Middle frontal gyrus (tissue), 1 donor: ENCODE results near the gene NSD1.
"Not testable (repeated sequence)": the region's sequence is repeated elsewhere in the genome, so short reads cannot be mapped to it uniquely, and the experiment has no call there.

ENCODE experiments used
- DNase-seq: peaks from one replicate; pipeline ENCODE4 v3.0.0-alpha.2; 2015; ENCODE audit warnings: low spot score; ENCODE audit errors: extremely low spot score

Gene NSD1

GRCh38 chr5:177177847-177178437, 44.4 kb downstream of the NSD1 start:
- DNase-seq, result not testable (repeated sequence)

- no peak for DNase-seq
Observed at GRCh38 chr5:177178733-177179304, 45.2 kb downstream of the NSD1 start.

GRCh38 chr5:177179431-177179830, 45.9 kb downstream of the NSD1 start:
- no peak for DNase-seq

DNA sequence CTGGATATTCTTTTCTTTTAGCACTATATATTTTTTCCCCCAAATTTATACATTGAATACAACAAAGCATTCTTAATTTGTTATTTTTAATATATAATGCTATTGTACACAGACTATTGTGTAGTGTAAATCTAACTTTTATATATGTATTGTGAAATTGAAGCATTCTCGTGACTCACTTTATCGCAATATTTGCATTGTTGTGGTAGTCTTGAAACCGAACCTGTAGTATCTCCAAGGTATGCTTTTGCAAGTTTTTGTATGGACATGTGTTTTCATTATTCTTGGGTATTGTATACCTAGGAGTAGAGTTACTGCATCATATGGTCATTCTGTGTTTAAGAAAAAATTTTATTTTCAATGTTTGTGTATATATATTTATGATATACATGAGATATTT, 49.6 kb downstream of the NSD1 start:
- no peak for DNase-seq

- no peak for DNase-seq
Observed at GRCh38 chr5:177183766-177184360, 50.3 kb downstream of the NSD1 start.

DNA sequence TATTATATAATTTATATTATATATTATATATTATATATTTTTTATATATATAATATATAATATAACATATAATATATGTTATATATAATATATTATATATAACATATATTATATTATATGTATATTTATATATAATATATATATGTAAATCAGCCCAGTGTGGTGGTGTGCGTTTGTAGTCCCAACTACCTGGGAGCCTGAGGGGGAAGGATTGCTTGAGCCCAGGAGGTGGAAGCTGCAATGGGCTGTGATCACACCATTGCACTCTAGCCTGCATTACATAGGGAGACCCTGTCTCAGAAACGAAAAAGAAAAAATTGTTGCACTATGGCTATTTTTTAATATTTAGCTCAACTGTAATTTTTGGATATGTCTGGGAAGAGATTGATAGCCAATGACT, 52.4 kb downstream of the NSD1 start:
- DNase-seq, result no peak

- no peak for DNase-seq
Observed at GRCh38 chr5:177186645-177187044, 53.1 kb downstream of the NSD1 start.

- no peak for DNase-seq
Observed at GRCh38 chr5:177188775-177189174, 55.2 kb downstream of the NSD1 start.

DNA sequence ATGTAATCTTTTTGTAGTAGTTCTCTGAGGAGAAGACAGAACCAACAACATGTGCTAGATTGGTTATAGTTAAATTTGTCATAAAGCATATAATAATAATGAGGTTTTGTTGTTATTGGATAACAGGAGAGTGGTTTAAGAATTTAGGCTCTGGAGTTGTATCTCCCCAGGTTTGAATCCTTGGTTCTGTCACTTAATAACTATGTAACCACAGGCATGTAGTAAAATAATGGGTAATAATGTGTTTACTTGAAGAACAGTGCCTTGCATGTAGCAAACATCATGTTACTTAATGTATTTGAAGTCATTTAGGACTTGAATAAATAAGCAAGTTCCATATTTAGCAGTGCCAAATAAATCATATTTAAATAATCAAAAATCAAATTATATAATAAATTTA, 55.8 kb downstream of the NSD1 start:
- no peak for DNase-seq

DNA sequence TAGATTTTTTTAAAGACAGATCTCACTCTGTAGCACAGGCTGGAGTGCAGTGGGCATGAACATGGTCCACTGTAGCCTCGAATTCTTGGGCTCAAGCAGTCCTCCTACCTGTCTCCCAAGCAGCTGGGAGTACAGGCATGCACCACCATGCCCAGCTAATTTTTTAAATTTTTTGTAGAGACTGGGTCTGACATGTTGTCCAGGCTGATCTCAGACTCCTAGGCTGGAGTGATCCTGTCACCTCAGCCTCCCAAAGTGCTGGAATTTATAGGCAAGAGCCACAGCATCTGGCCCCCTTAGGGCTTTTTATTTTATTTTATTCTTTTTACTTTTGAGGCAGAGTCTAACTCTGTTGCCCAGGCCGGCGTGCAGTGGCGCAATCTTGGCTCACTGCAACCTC, 56.4 kb downstream of the NSD1 start:
- DNase-seq, result no peak

GRCh38 chr5:177194268-177194667, 60.7 kb downstream of the NSD1 start:
- DNase-seq, result no peak

DNA sequence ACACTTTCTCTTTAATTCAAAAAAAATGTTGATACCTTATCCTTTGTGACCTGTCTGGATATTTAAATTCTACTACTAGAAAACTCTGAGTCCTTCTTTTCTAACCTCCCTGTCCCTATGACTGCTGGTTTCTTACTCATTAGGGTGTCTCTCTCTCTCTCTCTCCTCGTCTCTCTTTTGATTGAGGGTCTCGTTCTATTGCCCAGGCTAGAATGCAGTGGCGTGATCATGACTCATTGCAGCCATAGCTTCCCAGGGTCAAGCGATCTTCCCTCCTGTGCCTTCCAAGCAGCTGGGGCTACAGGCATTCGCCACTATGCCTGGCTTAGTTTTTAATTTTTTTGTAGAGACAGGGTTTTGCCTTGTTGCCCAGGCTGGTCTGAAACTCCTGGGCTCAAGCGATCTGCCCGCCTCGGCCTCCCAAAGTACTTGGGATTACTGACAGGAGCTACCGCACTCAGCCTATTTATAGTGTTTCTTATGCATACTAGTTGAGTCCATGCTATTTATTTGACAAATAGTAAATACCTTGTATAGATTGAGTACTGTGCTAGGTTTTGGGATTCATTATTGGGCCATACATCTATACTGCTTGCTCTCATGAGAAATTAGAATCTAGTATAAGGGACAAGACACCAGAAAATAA, 61.9 kb downstream of the NSD1 start:
- no peak for DNase-seq

DNA sequence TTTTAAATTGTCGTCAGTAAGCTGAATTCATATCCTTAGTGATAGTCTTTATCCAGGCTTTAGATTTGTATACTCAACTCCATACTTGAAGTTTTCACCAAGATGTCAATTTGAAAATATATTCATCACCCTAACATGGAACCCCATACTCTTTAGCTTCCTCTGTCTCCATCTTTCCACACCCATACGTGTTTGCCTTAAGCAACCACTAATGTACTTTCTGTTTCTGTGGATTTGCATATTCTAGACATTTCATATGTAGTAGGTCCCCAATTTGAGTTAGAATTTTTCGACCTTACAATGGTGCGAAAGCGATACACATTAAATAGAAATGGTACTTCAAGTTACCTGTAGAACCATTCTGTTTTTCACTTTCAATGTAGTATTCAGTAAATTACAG, 65.2 kb downstream of the NSD1 start:
- no peak for DNase-seq

DNA sequence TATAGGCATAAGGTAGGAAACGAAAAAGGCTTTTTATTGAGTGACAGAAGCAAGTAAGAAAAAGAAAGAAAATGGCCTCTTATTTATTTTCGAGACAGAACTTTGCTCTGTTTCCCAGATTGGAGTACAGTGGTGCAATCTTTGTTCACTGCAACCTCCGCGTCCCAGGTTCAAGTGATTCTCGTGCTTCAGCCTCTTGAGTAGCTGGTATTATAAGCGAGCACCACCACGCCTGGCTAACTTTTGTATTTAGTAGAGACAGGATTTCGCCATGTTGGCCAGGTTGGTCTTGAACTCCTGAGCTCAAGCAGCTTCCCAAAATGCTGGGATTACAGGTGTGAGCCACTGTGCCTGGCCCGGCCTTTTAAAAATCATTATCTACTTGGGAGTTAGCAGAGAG, 70.7 kb downstream of the NSD1 start:
- no peak for DNase-seq

DNA sequence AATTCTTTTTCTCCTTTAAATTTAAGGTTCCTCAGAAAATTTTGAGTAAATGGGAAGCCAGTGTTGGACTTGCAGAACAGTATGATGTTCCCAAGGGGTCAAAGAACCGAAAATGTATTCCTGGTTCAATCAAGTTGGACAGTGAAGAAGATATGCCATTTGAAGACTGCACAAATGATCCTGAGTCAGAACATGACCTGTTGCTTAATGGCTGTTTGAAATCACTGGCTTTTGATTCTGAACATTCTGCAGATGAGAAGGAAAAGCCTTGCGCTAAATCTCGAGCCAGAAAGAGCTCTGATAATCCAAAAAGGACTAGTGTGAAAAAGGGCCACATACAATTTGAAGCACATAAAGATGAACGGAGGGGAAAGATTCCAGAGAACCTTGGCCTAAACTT, 76.0 kb downstream of the NSD1 start:
- no peak for DNase-seq

- no peak for DNase-seq
Observed at GRCh38 chr5:177212242-177212641, 78.7 kb downstream of the NSD1 start.

- DNase-seq, result no peak
Observed at GRCh38 chr5:177220576-177220975, 87.0 kb downstream of the NSD1 start.

DNA sequence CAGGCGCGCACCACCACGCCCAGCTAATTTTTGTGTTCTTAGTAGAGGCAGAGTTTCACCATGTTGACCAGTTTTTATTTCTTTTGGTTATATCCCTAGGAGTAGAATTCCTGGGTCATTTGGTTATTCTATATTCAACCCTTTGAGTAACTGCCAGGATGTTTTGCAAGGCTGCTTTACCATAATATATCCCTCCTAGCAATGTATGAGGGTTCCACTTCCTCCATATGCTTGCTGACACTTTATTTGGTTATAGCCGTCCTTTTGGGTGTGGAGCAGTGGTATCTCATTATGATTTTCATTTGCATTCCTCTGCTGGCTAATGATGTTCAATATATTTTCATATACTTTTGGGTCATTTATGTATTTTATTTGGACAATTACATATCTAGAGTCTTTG, 88.7 kb downstream of the NSD1 start:
- DNase-seq, result no peak

DNA sequence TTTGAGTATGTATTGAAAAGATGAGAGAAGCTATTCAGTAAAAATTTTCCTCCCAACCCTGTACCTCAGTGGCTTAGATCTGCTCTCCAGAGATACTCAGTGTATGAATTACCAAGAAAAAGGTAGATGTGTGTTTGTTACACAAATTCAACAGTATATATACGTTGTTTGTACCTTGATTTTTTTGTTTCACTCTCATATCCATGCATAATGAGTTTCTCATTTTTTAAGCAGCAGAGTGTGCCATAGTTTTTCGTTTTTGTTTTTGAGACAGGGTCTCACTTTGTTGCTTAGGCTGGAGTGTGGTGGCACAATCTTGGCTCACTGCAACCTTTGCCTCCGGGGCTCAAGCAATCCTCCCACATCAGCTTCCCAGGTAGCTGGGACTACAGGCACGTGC, 92.2 kb downstream of the NSD1 start:
- DNase-seq, result no peak

GRCh38 chr5:177226860-177227259, 93.3 kb downstream of the NSD1 start:
- no peak for DNase-seq

- DNase-seq, result no peak
Observed at GRCh38 chr5:177228751-177229150, 95.2 kb downstream of the NSD1 start.

GRCh38 chr5:177230660-177231059, 97.1 kb downstream of the NSD1 start:
- no peak for DNase-seq
